H1 (cell line): ENCODE measurements around the gene CAV3. TPM values are rescaled to one million over a fixed set of nuclear protein-coding genes. Genes with fewer than 3 reads are reported as not detected.

Experiments
- CTCF ChIA-PET: fragments of 300-600 bp; sonication (Branson Sonifier 250); formaldehyde crosslinking; loops from one replicate; lab custom pipeline; 2021; ENCODE audit not compliant: partially characterized antibody; lab: Charles Lee
- POLR2A ChIA-PET: fragments of 300-600 bp; sonication (Branson Sonifier 250); formaldehyde crosslinking; loops from one replicate; lab custom pipeline; 2021; ENCODE audit warnings: inconsistent platforms; ENCODE audit not compliant: partially characterized antibody; lab: Charles Lee
- DNase-seq, 2 experiments: peaks; one replicate each; pipeline versions ENCODE4 v3.0.0 to v3.0.0-alpha.2; 2010 to 2022; ENCODE audit warnings: low spot score in 2 of 2, low read depth in 1 of 2, mixed read lengths in 1 of 2
- FAIRE-seq: peaks from 2 replicates; lab custom pipeline; 2011; peaks lifted over from hg19 to GRCh38; lab: Jason Lieb, UNC
- H2AFZ ChIP-seq: 2 replicates; pipeline ENCODE4 v1.8.1; 2012; ENCODE audit warnings: low read length, inconsistent platforms
- H2AK5ac ChIP-seq: 2 replicates; pipeline ENCODE4 v1.6.1; 2013; ENCODE audit warnings: low read depth, low read length
- H2BK120ac ChIP-seq: replicated peaks from 2 replicates; pipeline ENCODE3; 2013; ENCODE audit warnings: low read depth, low read length, inconsistent platforms
- H2BK12ac ChIP-seq: 2 replicates; pipeline ENCODE4 v1.6.1; 2013; ENCODE audit warnings: low read depth, low read length
- H2BK15ac ChIP-seq: 2 replicates; pipeline ENCODE4 v1.6.1; 2013; ENCODE audit warnings: low read length
- H2BK20ac ChIP-seq: 2 replicates; pipeline ENCODE4 v1.6.1; 2013; ENCODE audit warnings: low read length
- H2BK5ac ChIP-seq: 2 replicates; pipeline ENCODE4 v1.6.1; 2013; ENCODE audit warnings: low read depth, low read length
- H3K14ac ChIP-seq: 2 replicates; pipeline ENCODE4 v1.6.1; 2013; ENCODE audit warnings: inconsistent platforms; ENCODE audit not compliant: insufficient read length
- H3K18ac ChIP-seq: 2 replicates; pipeline ENCODE4 v1.6.1; 2013; ENCODE audit warnings: low read length; ENCODE audit errors: extremely low read depth
- H3K23ac ChIP-seq: 2 replicates; pipeline ENCODE4 v1.6.1; 2013; ENCODE audit warnings: inconsistent platforms; ENCODE audit not compliant: insufficient read length
- H3K23me2 ChIP-seq: 2 replicates; pipeline ENCODE4 v1.6.1; 2013; ENCODE audit warnings: low read depth, low read length
- H3K27ac ChIP-seq: 2 replicates; pipeline ENCODE4 v1.6.1; 2011; ENCODE audit warnings: low read depth, low read length, inconsistent platforms
- H3K27me3 ChIP-seq, 4 experiments: replicated peaks in 1 of 4; 1 replicate in 1 of 4; 2 replicates in 3 of 4; pipeline versions ENCODE4 v1.6.1 to v1.8.1; 2011 to 2013; ENCODE audit warnings: low read length in 3 of 4, mild to moderate bottlenecking in 3 of 4, inconsistent platforms in 2 of 4, mixed read lengths in 2 of 4, moderate library complexity in 1 of 4; ENCODE audit not compliant: control insufficient read depth in 3 of 4, insufficient read depth in 3 of 4; ENCODE audit errors: extremely low read depth in 1 of 4
- H3K36me3 ChIP-seq, 4 experiments: 2 replicates each; pipeline versions ENCODE4 v1.6.1 to v1.8.1; 2011 to 2013; ENCODE audit warnings: mild to moderate bottlenecking in 4 of 4, low read length in 3 of 4, moderate library complexity in 2 of 4, control low read depth in 1 of 4, inconsistent platforms in 1 of 4; ENCODE audit not compliant: insufficient read depth in 4 of 4, control insufficient read depth in 2 of 4
- H3K4ac ChIP-seq: replicated peaks from 2 replicates; pipeline ENCODE3; 2013; ENCODE audit warnings: low read length, low read depth, mixed read lengths, inconsistent platforms; ENCODE audit not compliant: insufficient read length
- H3K4me1 ChIP-seq, 4 experiments: replicated peaks in 1 of 4; 1 replicate in 1 of 4; 2 replicates in 3 of 4; pipeline versions ENCODE4 v1.6.1 to v1.8.1; 2011 to 2013; ENCODE audit warnings: low read length in 3 of 4, inconsistent platforms in 2 of 4, mixed read lengths in 1 of 4; ENCODE audit not compliant: insufficient read depth in 4 of 4, control insufficient read depth in 3 of 4
- H3K4me2 ChIP-seq, 2 experiments: 2 replicates each; pipeline versions ENCODE4 v1.6.1 to v1.8.1; 2011 to 2013; ENCODE audit warnings: low read depth in 2 of 2, low read length in 2 of 2, control low read depth in 1 of 2, inconsistent platforms in 1 of 2, mild to moderate bottlenecking in 1 of 2; ENCODE audit not compliant: insufficient read depth in 1 of 2
- H3K4me3 ChIP-seq, 4 experiments: fragments of 200-600, 300-600 bp in 1 of 4; sonication (generic), shearing (Covaris generic), sonication (Bioruptor Twin) in 1 of 4; 2 replicates each; pipeline versions ENCODE4 v1.5.1 to v1.8.1; 2011 to 2016; ENCODE audit warnings: low read length in 4 of 4, low read depth in 3 of 4, control low read depth in 2 of 4, inconsistent platforms in 2 of 4, mild to moderate bottlenecking in 2 of 4, mixed read lengths in 1 of 4, moderate library complexity in 1 of 4; ENCODE audit not compliant: insufficient read depth in 2 of 4; ENCODE audit errors: extremely low read depth in 1 of 4
- H3K56ac ChIP-seq: replicated peaks from 2 replicates; pipeline ENCODE3; 2013; ENCODE audit warnings: low read depth, mild to moderate bottlenecking, mixed read lengths, low read length, inconsistent platforms; ENCODE audit not compliant: insufficient read length
- H3K79me1 ChIP-seq: 2 replicates; pipeline ENCODE4 v1.6.1; 2013; ENCODE audit warnings: low read depth, low read length, control low read depth
- H3K79me2 ChIP-seq, 2 experiments: 2 replicates each; pipeline versions ENCODE4 v1.6.1 to v1.8.1; 2012 to 2013; ENCODE audit warnings: low read length in 2 of 2, mild to moderate bottlenecking in 2 of 2, inconsistent platforms in 1 of 2; ENCODE audit not compliant: insufficient read depth in 2 of 2, control insufficient read depth in 1 of 2
- H3K9ac ChIP-seq, 4 experiments: replicated peaks in 1 of 4; 1 replicate in 1 of 4; 2 replicates in 3 of 4; pipeline versions ENCODE4 v1.6.1 to v1.8.1; 2011 to 2013; ENCODE audit warnings: low read depth in 3 of 4, low read length in 3 of 4, control low read depth in 2 of 4, mild to moderate bottlenecking in 2 of 4, moderate library complexity in 2 of 4, inconsistent platforms in 1 of 4; ENCODE audit errors: extremely low read depth in 1 of 4
- H3K9me3 ChIP-seq, 2 experiments: 2 replicates each; pipeline versions ENCODE4 v1.6.1 to v1.8.1; 2012 to 2013; ENCODE audit warnings: mild to moderate bottlenecking in 2 of 2, moderate library complexity in 2 of 2, control low read depth in 1 of 2, inconsistent platforms in 1 of 2, low read depth in 1 of 2, low read length in 1 of 2, mixed read lengths in 1 of 2; ENCODE audit not compliant: insufficient read depth in 2 of 2
- H4K20me1 ChIP-seq, 2 experiments: replicated peaks in 1 of 2; 2 replicates each; pipeline versions ENCODE3 to v1.8.1; 2011 to 2013; ENCODE audit warnings: inconsistent platforms in 2 of 2, low read length in 2 of 2, mild to moderate bottlenecking in 1 of 2; ENCODE audit not compliant: insufficient read depth in 2 of 2, control insufficient read depth in 1 of 2
- H4K5ac ChIP-seq: 2 replicates; pipeline ENCODE4 v1.6.1; 2013; ENCODE audit warnings: low read length, low read depth, mixed read lengths, inconsistent platforms; ENCODE audit not compliant: insufficient read length
- H4K8ac ChIP-seq: 2 replicates; pipeline ENCODE4 v1.8.0; 2013; ENCODE audit warnings: mild to moderate bottlenecking, moderate library complexity, low read length, inconsistent platforms; ENCODE audit not compliant: insufficient read depth; ENCODE audit errors: extremely low read depth
- H4K91ac ChIP-seq: replicated peaks from 2 replicates; pipeline ENCODE3; 2013; ENCODE audit warnings: low read length, mixed read lengths, inconsistent platforms; ENCODE audit not compliant: insufficient read length
- CHD1 ChIP-seq: IDR thresholded peaks from 2 replicates; pipeline ENCODE4 v1.6.1; 2012; ENCODE audit warnings: low read depth, low read length, improper control_type of control experiment
- CTBP2 ChIP-seq: IDR thresholded peaks from 2 replicates; pipeline ENCODE4 v1.7.0; 2011; ENCODE audit warnings: borderline replicate concordance, mild to moderate bottlenecking, moderate library complexity, mixed read lengths, low read length; ENCODE audit not compliant: insufficient read depth, insufficient read length
- JUN ChIP-seq: IDR thresholded peaks from 2 replicates; pipeline ENCODE4 v1.6.1; 2011; ENCODE audit warnings: low read depth, mild to moderate bottlenecking, improper control_type of control experiment, low read length
- KDM1A ChIP-seq: fragments of 200-600, 300-600 bp; sonication (generic); IDR thresholded peaks from 2 replicates; pipeline ENCODE4 v1.7.1; 2016; ENCODE audit warnings: mild to moderate bottlenecking, low read length, borderline replicate concordance
- MAX ChIP-seq: IDR thresholded peaks from 2 replicates; pipeline ENCODE4 v1.6.1; 2012; ENCODE audit warnings: inconsistent platforms
- PHF8 ChIP-seq: fragments of 200-600 bp; sonication (generic); conservative IDR thresholded peaks from 2 replicates; pipeline ENCODE4 v1.7.1; 2012; ENCODE audit warnings: low read depth, mild to moderate bottlenecking, inconsistent platforms, low read length, moderate library complexity
- POLR2AphosphoS5 ChIP-seq: IDR thresholded peaks from 2 replicates; pipeline ENCODE4 v1.6.1; 2011; ENCODE audit warnings: low read depth, low read length
- RAD21 ChIP-seq, 2 experiments: IDR thresholded peaks in 1 of 2; conservative IDR thresholded peaks in 1 of 2; 2 replicates each; pipeline ENCODE4 v1.6.1; 2011; ENCODE audit warnings: low read depth in 2 of 2, low read length in 2 of 2, improper control_type of control experiment in 1 of 2, inconsistent platforms in 1 of 2, mild to moderate bottlenecking in 1 of 2, moderate library complexity in 1 of 2
- RBBP5 ChIP-seq: IDR thresholded peaks from 2 replicates; pipeline ENCODE4 v1.7.1; 2012; ENCODE audit warnings: low read depth, mild to moderate bottlenecking, inconsistent platforms, low read length, moderate library complexity, borderline replicate concordance
- RNF2 ChIP-seq: fragments of 200-900, 300-1000 bp; sonication (generic); IDR thresholded peaks from 2 replicates; pipeline ENCODE4 v1.7.1; 2016; ENCODE audit warnings: borderline replicate concordance, low read depth, mild to moderate bottlenecking, antibody characterized with exemption, low read length; ENCODE audit not compliant: poor library complexity, severe bottlenecking; ENCODE audit errors: missing control alignments
- SP2 ChIP-seq: IDR thresholded peaks from 2 replicates; pipeline ENCODE4 v1.6.1; 2012; ENCODE audit warnings: mild to moderate bottlenecking, low read length, inconsistent platforms
- TEAD4 ChIP-seq: IDR thresholded peaks from 2 replicates; pipeline ENCODE4 v1.6.1; 2012; ENCODE audit warnings: low read depth, low read length, inconsistent platforms, mixed read lengths
- ZNF274 ChIP-seq: IDR thresholded peaks from 2 replicates; pipeline ENCODE4 v1.7.0; 2012; ENCODE audit warnings: low read length, borderline replicate concordance; ENCODE audit errors: extremely low read depth
- WGBS, 2 experiments: shearing (Covaris generic) in 1 of 2; methylation state at CpG; one replicate each; pipeline versions ENCODE4 v1.1.6 to v1.1.7; 2013 to 2015; ENCODE audit warnings: low lambda C conversion rate in 2 of 2, mixed read lengths in 2 of 2, inconsistent platforms in 1 of 2, low coverage in 1 of 2, missing lambda C conversion rate in 1 of 2; ENCODE audit not compliant: insufficient replicate concordance in 2 of 2, insufficient coverage in 1 of 2, insufficient read length in 1 of 2; ENCODE audit errors: extremely low coverage in 1 of 2, missing lambda C conversion rate in 1 of 2; 5-methylcytosine and 5-hydroxymethylcytosine counted together
- polyA plus RNA-seq, 7 experiments: library from polyadenylated mRNA; depleted of rRNA in 3 of 7; stranded (reverse) in 5 of 7; unstranded in 2 of 7; fragments of >200 nt in 5 of 7; fragments of 200-250 nt in 2 of 7; gene quantifications; 1 replicate in 5 of 7; 2 replicates in 1 of 7; 4 replicates in 1 of 7; pipeline versions ENCODE4 v1.2.1 to v1.2.3, GENCODE V29; 2011 to 2013; ENCODE audit warnings: missing spikeins in 2 of 7, mixed read lengths in 2 of 7
- total RNA-seq: library from RNA; stranded (reverse); fragmentation: NEBNext Ultra II Directional; extraction: Animal tissue kit (Norgen Biotek cat#: 25700); gene quantifications from 2 replicates; pipeline ENCODE4 v1.2.1, GENCODE V29; 2021

The CAV3 gene
- total and polyA plus RNA-seq, 2 of the 8 experiments (the other 6 are each of a cell fraction or from before 2014, with no cell fraction given) = not detected

GRCh38 chr3:8722808-8723207, 10.8 kb upstream of the CAV3 start:
- no peak for FAIRE-seq
- Histone ChIP-seq H2BK20ac (no peak overlapping the region), H2BK15ac (no peak overlapping the region)
- TF ChIP-seq MAX (no peak), TEAD4 (no peak), SP2 (no peak), RNF2 (no peak), ZNF274 (no peak), PHF8 (no peak), CHD1 (no peak), KDM1A (no peak), RAD21 (IDR thresholded peaks at IDR 0.05 in 1 of 2, conservative IDR thresholded peaks at IDR 0.05 in 1 of 2; ENCODE audit: low read depth in 2 of 2, low read length in 2 of 2) (no peak), CTBP2 (no peak), RBBP5 (no peak), JUN (no peak), POLR2AphosphoS5 (no peak)

More at GRCh38 chr3:8722808-8723207, 10.8 kb upstream of the CAV3 start:
- Histone ChIP-seq H3K27ac (no peak overlapping the region), H3K14ac (no peak overlapping the region), H3K27me3 (no peaks in the 10 kb centered on the region), H3K56ac (no peak overlapping the region), H3K4me1 (peaks cover 0 to 2% (median 0%) of the 10 kb centered on the region in 4 experiments; a peak in 2 of 7 replicates), H3K9ac (no peak overlapping the region), H3K79me1 (no peaks in the 10 kb centered on the region), H3K4me3 (no peak overlapping the region), H3K23me2 (no peaks in the 10 kb centered on the region), H2AFZ (no peak overlapping the region), H2BK12ac (no peak overlapping the region), H4K20me1 (no peaks in the 10 kb centered on the region), H4K91ac (no peak overlapping the region), H2BK120ac (no peak overlapping the region), H3K4ac (no peak overlapping the region), H3K23ac (no peak overlapping the region), H4K8ac (no peak overlapping the region), H3K79me2 (no peaks in the 10 kb centered on the region), H3K18ac (no peak overlapping the region), H3K36me3 (no peaks in the 10 kb centered on the region), H2AK5ac (no peak overlapping the region), H3K9me3 (no peaks in the 10 kb centered on the region), H4K5ac (no peak overlapping the region), H3K4me2 (no peak overlapping the region), H2BK5ac (no peak overlapping the region)
- ChIA-PET CTCF (interaction anchor here (0.9 to 1.9 kb wide), 6 partner anchors 9 to 59 kb away, joined by 3 to 6 read pairs (median 4); partner anchors contain the start of gene OXTR), POLR2A (interaction anchor here (0.8 kb wide), 1 partner anchor 41 kb away, joined by 3 read pairs; no protein-coding TSS in a partner anchor)
- DNase-seq = no peak
- 64% methylated on average over 5 of the region's 5 CpGs; no CpG with 5 or more reads in 1 of the 2 experiments for WGBS, 2 experiments
